SK-N-SH treated with all-trans-retinoic acid at 6 μM for 48 hours (cell line): Measurements from ENCODE around the gene CSF1R.

Source experiments
- ATAC-seq: fragments of 200-7000 bp; cut with Tn5 transposase; 3 replicates; pipeline ENCODE4 v1.9.1; 2020; ENCODE audit warnings: mild to moderate bottlenecking, moderate library complexity
- ARNTL ChIP-seq: fragments of 450-650 bp; formaldehyde crosslinking; IDR thresholded peaks from 2 replicates; pipeline ENCODE4 v1.5.0; 2020; ENCODE audit warnings: low read depth, mild to moderate bottlenecking, moderate library complexity, borderline replicate concordance
- BACH2 ChIP-seq: fragments of 250-450 bp; sonication (Bioruptor Pico); IDR thresholded peaks from 2 replicates; pipeline ENCODE4 v1.9.0; 2021; ENCODE audit warnings: mild to moderate bottlenecking, borderline replicate concordance
- CREB5 ChIP-seq: fragments of 250-450 bp; sonication (Bioruptor Pico); IDR thresholded peaks from 2 replicates; pipeline ENCODE4 v1.5.1; 2020; ENCODE audit warnings: low read depth, mild to moderate bottlenecking, moderate library complexity
- CSDC2 ChIP-seq: fragments of 250-450 bp; sonication (Bioruptor Pico); IDR thresholded peaks from 2 replicates; pipeline ENCODE4 v1.5.0; 2020; ENCODE audit warnings: mild to moderate bottlenecking, moderate library complexity
- CSRNP3 ChIP-seq: fragments of 250-450 bp; sonication (Bioruptor Pico); IDR thresholded peaks from 2 replicates; pipeline ENCODE4 v1.5.1; 2021; ENCODE audit warnings: mild to moderate bottlenecking, moderate library complexity
- ESRRG ChIP-seq: fragments of 250-450 bp; sonication (Bioruptor Pico); IDR thresholded peaks from 2 replicates; pipeline ENCODE4 v1.6.1; 2021; ENCODE audit warnings: mild to moderate bottlenecking
- GLIS3 ChIP-seq: fragments of 250-450 bp; sonication (Bioruptor Pico); IDR thresholded peaks from 2 replicates; pipeline ENCODE4 v1.5.0; 2020; ENCODE audit warnings: mild to moderate bottlenecking, moderate library complexity
- ISL1 ChIP-seq: fragments of 250-450 bp; sonication (Bioruptor Pico); IDR thresholded peaks from 2 replicates; pipeline ENCODE4 v2.1.2; 2022; ENCODE audit warnings: mild to moderate bottlenecking, moderate library complexity
- OSR1 ChIP-seq: fragments of 250-450 bp; sonication (Bioruptor Pico); IDR thresholded peaks from 2 replicates; pipeline ENCODE4 v1.8.0; 2022; ENCODE audit warnings: moderate library complexity, mild to moderate bottlenecking, inconsistent platforms
- PATZ1 ChIP-seq: fragments of 250-450 bp; sonication (Bioruptor Pico); IDR thresholded peaks from 2 replicates; pipeline ENCODE4 v1.8.0; 2020; ENCODE audit warnings: mild to moderate bottlenecking, moderate library complexity, borderline replicate concordance
- POU6F1 ChIP-seq: fragments of 250-450 bp; sonication (Bioruptor Pico); IDR thresholded peaks from 2 replicates; pipeline ENCODE4 v1.8.0; 2021; ENCODE audit warnings: low read depth, mild to moderate bottlenecking, moderate library complexity, borderline replicate concordance
- PPARA ChIP-seq: fragments of 250-450 bp; sonication (Bioruptor Pico); IDR thresholded peaks from 2 replicates; pipeline ENCODE4 v1.5.0; 2020; ENCODE audit warnings: mild to moderate bottlenecking, borderline replicate concordance
- RARB ChIP-seq: fragments of 250-450 bp; sonication (Bioruptor Pico); IDR thresholded peaks from 2 replicates; pipeline ENCODE4 v1.8.0; 2021; ENCODE audit warnings: mild to moderate bottlenecking, moderate library complexity
- SNAI2 ChIP-seq: fragments of 250-450 bp; sonication (Bioruptor Pico); IDR thresholded peaks from 2 replicates; pipeline ENCODE4 v1.5.0; 2020; ENCODE audit warnings: mild to moderate bottlenecking, moderate library complexity
- TCF4 ChIP-seq: fragments of 250-450 bp; sonication (Bioruptor Pico); IDR thresholded peaks from 2 replicates; pipeline ENCODE4 v1.8.0; 2021; ENCODE audit warnings: mild to moderate bottlenecking, moderate library complexity, borderline replicate concordance
- TOX ChIP-seq: fragments of 250-450 bp; sonication (Bioruptor Pico); IDR thresholded peaks from 2 replicates; pipeline ENCODE4 v1.8.0; 2021; ENCODE audit warnings: mild to moderate bottlenecking, moderate library complexity, borderline replicate concordance
- TSHZ2 ChIP-seq: fragments of 250-450 bp; sonication (Bioruptor Pico); IDR thresholded peaks from 2 replicates; pipeline ENCODE4 v1.5.0; 2020; ENCODE audit warnings: mild to moderate bottlenecking, moderate library complexity
- ZC3H10 ChIP-seq: fragments of 250-450 bp; sonication (Bioruptor Pico); IDR thresholded peaks from 2 replicates; pipeline ENCODE4 v1.5.1; 2021; ENCODE audit warnings: mild to moderate bottlenecking, moderate library complexity
- ZFP3 ChIP-seq: fragments of 250-450 bp; sonication (Bioruptor Pico); IDR thresholded peaks from 2 replicates; pipeline ENCODE4 v1.5.0; 2020; ENCODE audit warnings: mild to moderate bottlenecking, moderate library complexity
- ZNF565 ChIP-seq: fragments of 450-650 bp; formaldehyde crosslinking; conservative IDR thresholded peaks from 2 replicates; pipeline ENCODE4 v1.5.0; 2020; ENCODE audit warnings: low read depth, mild to moderate bottlenecking, moderate library complexity
- ZNF70 ChIP-seq: fragments of 450-650 bp; formaldehyde crosslinking; IDR thresholded peaks from 2 replicates; pipeline ENCODE4 v1.5.0; 2020; ENCODE audit warnings: mild to moderate bottlenecking, moderate library complexity
- ZNF8 ChIP-seq: fragments of 450-650 bp; formaldehyde crosslinking; IDR thresholded peaks from 2 replicates; pipeline ENCODE4 v1.5.0; 2020; ENCODE audit warnings: mild to moderate bottlenecking, moderate library complexity

Gene CSF1R

GRCh38 chr5:150075233-150075632, 11.1 kb downstream of the CSF1R start:
- no peak for TF ChIP-seq PATZ1 (CRISPR knock-in tag)
- TF ChIP-seq ZFP3 (CRISPR knock-in tag): no peak
- TF ChIP-seq PPARA (CRISPR knock-in tag): no peak
- no peak for TF ChIP-seq CREB5 (CRISPR knock-in tag)
- no peak for TF ChIP-seq TCF4 (CRISPR knock-in tag)
- TF ChIP-seq ESRRG: no peak
- no peak for TF ChIP-seq ZNF565 (CRISPR knock-in tag)
- TF ChIP-seq TSHZ2 (CRISPR knock-in tag): no peak
- TF ChIP-seq BACH2 (CRISPR knock-in tag): no peak
- TF ChIP-seq TOX: no peak
- TF ChIP-seq ZC3H10: no peak
- TF ChIP-seq CSDC2 (CRISPR knock-in tag): no peak
- TF ChIP-seq CSRNP3: no peak
- TF ChIP-seq ZNF70: no peak
- TF ChIP-seq ISL1 (CRISPR knock-in tag): no peak
- TF ChIP-seq GLIS3: no peak
- no peak for TF ChIP-seq RARB (CRISPR knock-in tag)
- no peak for TF ChIP-seq OSR1
- no peak for TF ChIP-seq ZNF8 (CRISPR knock-in tag)
- no peak for TF ChIP-seq POU6F1
- ATAC-seq: no peak

GRCh38 chr5:150073677-150074076, 12.7 kb downstream of the CSF1R start:
- no peak for ATAC-seq
- TF ChIP-seq GLIS3 (no peak), SNAI2 (CRISPR knock-in tag) (no peak), CSRNP3 (no peak), ZFP3 (CRISPR knock-in tag) (no peak), CREB5 (CRISPR knock-in tag) (no peak), ARNTL (CRISPR knock-in tag) (no peak), ZNF8 (CRISPR knock-in tag) (no peak), ZNF70 (no peak), OSR1 (no peak), POU6F1 (no peak), ESRRG (no peak), PPARA (CRISPR knock-in tag) (no peak), TSHZ2 (CRISPR knock-in tag) (no peak), RARB (CRISPR knock-in tag) (no peak), BACH2 (CRISPR knock-in tag) (no peak), ISL1 (CRISPR knock-in tag) (no peak), CSDC2 (CRISPR knock-in tag) (no peak), ZC3H10 (no peak), TCF4 (CRISPR knock-in tag) (no peak)
